Measurements from ENCODE around the gene ATP2A3.
"Not testable (repeated sequence)": the region's sequence is repeated elsewhere in the genome, so short reads cannot be mapped to it uniquely, and the experiment has no call there.

Gene ATP2A3

DNA sequence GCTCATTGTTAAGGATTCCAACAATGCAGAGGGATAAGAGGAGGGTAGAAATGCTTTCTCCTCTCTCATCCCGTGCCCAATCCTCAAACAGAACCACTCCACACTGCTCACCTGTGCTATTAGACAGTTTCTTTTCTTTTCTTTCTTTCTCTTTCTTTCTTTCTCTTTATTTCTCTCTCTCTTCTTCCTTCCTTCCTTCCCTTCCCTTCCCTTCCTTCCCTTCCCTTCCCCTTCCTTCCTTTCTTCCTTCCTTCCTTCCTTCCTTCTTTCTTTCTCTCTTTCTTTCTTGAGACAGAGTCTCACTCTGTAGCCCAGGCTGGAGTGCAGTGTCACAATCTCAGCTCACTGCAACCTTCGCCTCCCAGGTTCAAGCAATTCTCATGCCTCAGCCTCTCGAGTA lies 27.5 kb upstream of the ATP2A3 start:
- not testable (repeated sequence) for DNase-seq (ENCODE audit: low spot score)

DNA sequence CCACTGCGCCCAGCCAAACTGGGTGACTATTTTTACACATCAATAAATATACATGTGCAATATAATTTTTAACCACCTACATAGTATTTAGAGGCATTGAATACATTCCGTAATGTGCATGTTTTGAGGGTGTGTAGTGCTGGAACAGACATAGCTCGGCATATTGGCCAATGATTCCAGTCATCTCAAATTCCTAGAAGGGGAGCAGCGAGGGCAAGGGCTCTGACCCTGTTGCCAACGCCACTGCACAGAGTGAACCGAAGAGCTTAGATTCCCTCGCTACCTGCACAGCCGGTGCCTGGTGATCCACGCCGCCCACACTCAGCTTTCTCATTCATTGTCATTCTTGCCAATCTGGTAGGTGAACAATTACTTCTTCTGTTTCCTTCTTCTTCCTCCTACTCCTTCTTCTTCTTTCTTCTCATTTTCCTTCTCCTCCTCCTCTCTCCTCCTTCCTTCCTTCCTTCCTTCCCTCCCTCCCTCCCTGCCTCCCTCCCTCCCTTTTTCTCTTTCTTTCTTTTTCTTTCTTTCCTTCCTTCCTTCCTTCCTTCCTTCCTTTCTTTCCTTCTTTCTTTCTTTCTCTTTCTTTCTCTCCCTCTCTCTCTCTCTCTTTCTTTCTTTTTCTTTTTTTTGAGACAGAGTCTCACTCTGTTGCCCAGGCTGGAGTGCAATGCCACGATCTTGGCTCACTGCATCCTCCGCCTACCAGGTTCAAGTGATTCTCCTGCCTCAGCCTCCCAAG lies 26.3 kb upstream of the ATP2A3 start:
- DNase-seq (ENCODE audit: low spot score), result no peak

DNA sequence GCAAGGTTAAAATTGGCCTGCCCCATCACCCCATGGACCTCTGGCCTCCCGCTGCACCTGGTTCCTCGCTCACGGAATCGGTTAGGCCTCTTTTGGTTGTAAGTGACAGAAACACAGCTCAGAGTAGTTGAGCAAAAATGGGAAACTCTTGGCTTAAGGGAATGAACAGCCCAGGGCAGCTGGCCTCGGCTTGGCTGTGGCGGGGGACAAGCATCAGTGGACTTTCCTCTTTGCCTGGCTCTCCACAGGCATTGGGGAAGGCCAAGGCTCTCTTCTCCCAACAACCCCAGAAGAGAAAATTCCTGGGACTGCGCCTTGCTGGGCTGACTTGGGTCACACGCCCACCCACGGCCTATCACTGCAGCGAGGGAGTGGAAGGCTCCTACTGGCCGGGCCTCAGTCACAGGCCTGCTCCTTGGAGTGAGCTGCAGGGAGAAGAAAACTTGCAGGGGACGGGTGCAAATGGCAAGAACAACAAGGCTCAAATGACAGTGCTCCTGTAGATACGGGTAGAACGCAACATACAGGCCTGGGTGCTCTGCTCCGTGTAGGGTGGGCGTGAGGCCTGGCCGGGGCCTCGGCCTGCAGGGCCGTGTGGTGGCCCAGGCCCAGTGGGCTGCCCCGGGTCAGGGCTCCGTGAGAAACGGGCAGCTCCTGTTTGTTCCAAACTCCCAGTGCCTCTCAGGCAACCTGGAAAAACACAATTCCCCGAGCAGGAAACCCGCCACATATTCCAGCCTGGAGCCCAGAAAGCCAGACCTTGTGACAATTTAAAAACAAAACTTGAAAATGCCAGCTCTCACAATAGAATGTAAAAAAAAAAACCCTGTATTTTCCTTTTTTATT lies 25.0 kb upstream of the ATP2A3 start:
- no peak for DNase-seq (ENCODE audit: low spot score)

DNA sequence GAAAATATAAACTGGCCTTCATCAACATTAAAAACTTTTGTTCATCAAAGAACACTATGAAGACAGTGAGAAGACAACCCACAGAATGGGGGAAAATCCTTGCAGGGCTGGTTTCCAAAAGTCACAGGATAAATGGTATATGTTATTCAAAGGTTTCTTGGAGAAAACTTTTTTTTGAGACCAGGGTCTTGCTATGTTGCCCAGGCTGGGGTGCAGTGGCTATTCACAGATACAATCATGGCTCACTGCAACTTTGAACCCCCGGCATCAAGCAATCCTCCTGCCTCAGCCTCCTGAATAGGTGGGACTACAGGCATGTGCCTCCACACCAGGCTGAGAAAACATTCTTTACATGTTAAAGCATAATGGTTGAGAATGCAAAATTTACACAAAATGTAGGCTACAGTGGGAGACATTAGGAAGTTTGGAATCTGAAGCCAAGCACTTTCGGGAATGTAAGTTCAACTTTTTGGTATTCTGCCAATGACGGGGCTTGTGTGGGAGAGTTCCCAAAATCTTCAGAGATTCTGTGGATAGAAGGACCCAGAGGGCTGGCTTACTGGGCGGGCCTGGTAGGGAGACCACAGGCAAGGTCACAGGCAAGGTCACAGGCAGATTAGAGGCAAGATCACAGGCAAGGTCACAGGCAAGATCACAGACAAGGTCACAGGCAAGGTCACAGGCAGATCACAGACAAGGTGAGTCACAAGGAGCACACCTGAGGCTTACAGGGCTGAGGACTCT lies 24.2 kb upstream of the ATP2A3 start:
- DNase-seq (ENCODE audit: low spot score), result no peak

DNA sequence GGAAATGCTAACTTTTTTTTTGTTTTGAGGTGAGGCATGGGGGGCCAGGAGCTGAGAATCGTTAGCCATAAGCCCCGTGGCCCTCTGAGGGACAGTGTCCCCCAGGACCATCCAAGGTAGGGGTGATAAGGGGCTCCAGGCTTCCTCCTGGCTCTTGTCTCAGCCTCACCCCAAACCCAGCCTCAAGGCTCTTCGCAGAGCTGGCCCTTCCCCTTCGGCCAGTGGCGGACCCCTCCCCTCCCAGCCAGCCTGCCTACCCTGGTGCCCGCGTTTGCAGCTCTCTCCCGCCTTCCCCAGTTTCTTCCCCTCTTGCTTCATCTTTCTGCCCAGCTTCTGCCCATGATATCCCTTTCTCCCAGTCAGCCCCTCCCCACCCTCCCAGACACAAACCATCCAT lies 22.7 kb upstream of the ATP2A3 start:
- no peak for DNase-seq (ENCODE audit: low spot score)

DNA sequence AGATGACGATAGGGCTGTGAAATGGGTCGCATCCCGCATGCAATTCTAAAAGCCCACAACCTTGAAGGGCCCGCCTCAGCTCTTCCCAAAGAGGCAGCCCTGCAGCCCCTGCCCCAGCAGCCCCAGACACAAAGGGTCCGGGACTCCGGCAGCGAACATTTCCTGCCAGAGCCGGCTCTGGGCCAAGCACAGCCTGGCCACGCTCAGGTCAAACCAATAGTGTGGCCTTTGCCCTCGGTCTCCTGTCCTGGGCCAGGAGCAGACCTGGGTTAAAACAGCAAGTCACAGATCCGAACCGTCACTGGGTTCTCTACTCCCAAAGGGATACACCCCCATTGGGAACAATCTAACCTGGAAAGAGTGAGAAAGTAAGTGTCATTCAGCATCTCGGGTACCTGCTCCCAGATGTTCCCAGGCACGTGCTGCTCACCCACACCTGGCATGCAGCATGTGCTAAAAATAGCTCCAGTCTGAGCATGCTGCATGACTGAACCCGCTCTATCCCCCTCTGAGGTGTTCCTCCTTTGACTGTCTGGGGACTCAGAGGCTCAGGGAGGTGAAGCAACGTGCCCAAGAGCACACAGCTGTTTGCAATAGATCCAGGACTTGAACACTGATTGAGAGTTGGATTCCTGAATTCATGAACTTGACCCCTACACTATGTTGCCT lies 22.2 kb upstream of the ATP2A3 start:
- DNase-seq (ENCODE audit: low spot score), result no peak

DNA sequence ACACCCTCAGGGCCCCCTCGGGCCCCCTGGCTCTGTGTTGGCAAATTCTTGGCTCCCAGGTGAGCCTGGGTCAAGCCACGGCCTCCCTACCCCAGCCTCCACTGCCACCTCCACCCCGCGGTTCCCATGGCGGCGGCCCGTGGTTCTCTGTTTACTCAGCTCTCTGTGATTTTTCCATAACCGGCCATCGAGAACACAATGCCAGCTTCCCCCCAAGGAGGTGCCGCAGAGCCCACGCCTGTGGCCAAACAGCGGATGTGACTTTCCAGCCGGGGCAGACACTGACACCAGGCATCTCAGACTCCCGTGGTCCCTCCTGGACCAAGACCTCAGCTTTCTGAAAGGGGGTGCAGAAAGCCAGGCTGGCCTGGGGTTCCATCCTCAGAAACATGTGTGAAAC lies 21.6 kb upstream of the ATP2A3 start:
- DNase-seq (ENCODE audit: low spot score), result no peak

DNA sequence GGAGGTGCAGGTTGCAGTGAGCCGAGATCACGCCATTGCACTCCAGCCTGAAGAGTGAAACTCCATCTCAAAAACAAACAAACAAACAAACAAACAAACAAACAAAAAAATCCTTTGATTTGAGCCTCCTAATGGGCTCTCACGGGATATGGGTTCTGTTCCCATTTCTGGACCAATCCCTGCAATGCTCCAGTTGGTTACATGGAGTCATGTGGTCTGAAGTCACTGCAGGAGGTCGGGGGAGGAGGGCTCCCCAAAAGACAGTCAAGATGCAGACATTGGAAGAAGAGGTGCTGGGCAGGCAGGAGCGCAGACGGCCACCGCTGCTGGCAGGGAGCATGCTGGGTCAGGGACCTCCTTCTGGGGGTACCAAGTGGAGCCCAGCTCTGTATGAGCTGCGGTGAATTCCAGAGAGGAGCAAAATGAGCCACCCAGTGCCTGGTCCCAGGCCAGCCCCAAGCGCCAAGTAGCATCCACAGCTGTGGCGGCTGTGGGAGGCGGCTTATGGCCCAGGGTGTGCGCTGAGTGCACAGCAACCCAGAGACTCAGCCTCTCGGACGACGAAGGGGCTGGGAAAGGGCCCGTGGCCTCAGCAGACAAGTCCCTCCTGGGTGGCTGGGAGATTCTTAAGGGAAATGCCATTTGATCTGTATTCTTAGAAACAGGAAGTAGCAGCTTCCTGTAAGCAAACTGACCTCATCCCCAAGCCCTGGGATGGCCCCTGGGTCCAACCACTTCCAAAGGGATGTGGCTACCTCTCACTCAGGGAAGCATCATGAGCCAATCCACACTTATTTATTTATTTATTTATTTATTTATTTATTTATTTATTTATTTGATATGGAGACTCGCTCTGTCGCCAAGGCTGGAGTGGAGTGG lies 19.6 kb upstream of the ATP2A3 start:
- DNase-seq (ENCODE audit: low spot score), result no peak

DNA sequence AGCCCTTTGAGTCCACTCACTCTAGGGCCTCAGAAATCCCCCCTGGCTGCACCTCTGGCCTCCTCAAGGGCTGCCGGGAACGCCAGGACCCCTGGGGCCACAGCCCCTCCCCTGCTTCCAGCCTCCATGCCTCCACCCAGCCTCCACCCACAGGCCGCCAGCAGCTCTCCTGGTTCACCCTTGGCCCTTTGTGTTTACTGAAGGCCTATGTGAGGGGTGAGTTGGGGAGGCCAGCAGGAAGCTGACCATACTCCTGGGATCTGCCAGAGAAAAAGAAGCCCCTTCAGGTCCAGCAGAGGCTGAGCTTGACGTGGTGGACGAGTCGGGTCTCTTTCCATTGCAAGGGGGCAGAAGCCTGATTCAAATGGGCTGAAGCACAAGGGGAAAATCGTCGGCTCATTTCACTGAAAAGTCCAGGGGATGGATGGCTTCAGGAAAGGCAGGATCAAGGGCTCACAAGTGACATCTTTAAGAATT lies 18.3 kb upstream of the ATP2A3 start:
- no peak for DNase-seq (ENCODE audit: low spot score)

DNA sequence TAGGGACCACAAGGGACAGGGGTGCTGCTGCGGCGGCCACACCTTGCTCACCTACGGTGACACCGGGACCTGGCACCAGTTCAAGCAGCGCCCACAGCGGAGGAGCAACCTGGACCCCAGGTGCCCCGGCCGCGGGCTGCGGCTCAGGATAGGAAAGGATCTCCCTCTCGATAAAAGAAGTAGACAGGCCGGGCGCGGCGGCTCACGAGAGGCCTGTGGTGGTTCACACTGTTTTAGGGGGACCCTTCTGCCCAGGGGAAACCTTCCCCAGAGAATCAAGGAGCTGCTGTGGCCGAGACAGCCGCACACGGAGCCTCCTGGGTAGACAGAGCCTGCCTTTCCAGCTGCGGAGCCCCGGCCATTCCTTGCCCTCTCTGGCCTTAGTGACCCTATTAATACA lies 17.9 kb upstream of the ATP2A3 start:
- DNase-seq (ENCODE audit: low spot score), result no peak

DNA sequence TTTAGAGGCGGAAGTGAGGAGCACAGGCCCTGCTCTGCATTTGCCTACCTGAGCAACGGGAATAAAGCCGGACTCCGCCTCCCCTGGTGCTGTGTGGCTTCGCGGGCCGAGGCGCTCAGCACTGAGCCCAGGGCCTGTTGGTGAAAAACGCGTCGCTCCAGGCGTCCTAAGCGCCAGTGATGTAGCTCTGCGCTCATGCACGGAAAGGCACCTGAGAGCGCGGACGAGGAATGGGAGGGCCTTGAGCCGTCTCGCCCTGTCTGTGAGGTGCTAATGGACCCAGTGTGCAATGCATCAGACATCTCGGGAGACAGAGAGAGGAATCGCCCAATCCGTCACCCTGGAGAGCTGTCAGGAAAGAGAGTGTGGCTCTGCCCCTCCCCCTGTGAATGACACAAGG lies 17.2 kb upstream of the ATP2A3 start:
- DNase-seq (ENCODE audit: low spot score), result no peak

DNA sequence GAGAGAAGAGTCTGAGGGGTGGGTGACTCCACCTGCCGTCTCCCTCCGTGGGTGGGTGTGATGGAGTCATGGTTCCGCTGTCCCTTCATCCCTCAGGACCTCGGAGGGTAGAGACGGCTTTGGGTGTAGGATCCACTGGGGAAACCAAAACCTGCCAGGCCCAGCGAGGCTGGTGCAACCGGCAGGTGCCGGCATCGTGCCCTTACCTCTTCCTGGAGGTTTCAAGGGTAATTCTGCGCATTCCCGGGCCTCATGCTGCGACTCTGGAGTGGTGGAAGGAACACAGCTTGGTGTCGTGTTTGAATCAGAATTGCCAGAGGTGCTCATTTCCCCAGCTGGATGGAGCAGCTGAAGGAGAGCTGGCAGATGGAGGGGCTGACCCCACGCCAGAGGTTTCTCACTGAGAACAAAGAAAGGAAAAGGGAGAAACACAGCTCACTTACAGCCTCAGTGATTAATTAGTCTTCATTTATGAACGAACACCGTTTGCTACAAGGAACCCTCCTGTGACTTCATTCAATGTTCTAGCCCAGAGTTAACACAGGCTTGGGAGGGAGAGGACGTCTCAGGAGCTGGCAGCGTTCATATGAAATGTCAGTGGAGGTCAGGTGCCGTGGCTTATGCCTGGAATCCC lies 16.3 kb upstream of the ATP2A3 start:
- DNase-seq (ENCODE audit: low spot score), result no peak

DNA sequence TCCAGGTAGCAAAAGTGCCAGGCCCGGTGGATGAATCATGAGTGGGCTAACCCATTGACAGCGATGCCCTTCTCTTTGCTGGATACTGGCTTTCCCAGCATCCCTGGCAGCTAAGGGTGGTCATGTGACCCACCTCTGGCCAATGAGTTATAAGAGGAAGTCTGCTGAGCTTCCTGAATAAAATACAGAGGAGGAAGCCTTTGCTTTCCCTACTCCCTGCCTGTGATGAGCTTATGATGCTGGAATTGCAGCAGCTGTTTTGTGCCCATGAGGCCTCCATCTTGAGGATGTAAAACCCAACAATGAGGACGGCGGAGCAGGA lies 15.0 kb upstream of the ATP2A3 start:
- DNase-seq (ENCODE audit: low spot score), result no peak

DNA sequence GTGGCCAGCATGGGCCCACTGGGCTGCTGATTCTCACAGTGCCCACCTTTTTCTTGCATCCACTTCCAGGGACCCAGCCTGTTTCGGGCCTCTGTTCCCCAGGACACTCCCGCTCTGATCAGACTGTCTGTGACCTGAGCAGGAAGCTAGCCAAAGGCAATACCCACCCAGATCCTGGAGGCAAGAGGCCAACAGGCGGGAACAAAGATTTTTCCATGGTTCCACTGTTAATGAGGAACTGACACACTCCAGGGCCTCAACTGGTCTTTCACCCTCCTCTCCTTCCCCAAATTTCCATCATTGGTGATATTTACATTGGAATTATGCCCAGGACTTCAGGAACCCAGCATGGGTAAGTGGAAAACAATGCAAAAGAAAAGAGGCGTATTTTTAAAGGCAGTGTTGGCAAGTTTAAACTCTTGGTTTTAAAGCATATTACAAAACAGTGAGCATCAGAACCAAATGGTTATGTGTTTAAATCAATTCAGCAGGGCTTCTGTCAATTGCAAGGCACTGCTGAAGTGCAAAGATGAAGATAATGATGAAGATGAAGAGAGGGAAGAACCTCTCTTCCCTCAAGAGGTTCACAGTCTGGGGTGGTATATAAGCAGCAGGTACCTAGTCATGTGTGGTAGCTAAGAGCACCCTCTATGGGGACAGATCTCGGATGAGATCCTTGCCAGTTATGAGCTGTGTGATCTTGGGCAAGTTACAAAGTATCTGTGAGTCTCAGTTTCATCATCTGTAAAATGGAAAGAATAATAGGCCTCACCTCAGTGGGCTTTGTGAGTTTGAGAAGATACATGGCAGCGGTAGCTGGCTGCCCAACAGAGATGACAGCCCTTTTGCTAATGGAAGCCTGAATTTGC lies 14.4 kb upstream of the ATP2A3 start:
- no peak for DNase-seq (ENCODE audit: low spot score)

DNA sequence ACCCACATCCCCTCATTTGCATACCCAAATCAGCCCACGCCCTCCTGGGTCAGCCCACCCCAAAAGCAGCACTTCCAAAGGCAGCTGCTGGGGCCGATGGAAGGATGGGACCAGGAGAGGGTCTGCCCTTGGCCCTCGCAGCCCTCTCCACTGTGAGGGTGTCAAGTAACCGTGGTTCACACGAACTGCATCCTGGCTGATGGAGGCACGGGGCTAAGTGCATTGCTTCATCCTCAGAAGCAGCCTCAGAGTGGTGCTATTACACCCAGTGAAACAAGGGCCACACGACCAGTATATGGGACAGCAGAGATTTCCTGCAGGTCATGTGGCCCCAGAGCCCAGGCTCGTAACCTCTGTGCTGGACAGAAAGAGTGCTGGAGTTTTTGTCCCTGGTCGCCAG lies 13.2 kb upstream of the ATP2A3 start:
- no peak for DNase-seq (ENCODE audit: low spot score)

DNA sequence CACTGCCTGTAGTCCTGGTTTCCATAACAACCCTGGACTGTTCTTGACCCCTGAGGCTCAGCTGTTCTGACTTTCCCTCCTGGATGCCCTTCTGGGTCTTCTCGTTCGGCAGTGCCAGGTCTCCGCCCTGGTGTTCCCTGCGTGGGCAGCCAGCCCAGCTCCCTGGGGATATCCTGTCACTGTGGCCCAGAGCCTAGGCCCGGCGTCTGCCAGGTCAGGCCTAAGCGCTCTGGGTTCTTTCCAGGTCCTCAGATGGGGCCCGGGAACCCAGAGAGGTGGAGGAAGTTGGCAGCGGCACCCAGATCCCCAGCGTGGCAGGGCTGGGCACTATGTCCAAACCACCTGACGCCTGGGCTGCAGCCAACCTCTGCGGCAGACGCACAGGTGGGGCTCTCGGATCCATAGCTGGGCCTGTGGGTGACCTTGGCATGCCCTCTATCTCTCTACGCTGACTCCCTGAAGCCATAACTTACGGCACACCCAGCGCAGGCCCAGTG lies 12.5 kb upstream of the ATP2A3 start:
- no peak for DNase-seq (ENCODE audit: low spot score)

DNA sequence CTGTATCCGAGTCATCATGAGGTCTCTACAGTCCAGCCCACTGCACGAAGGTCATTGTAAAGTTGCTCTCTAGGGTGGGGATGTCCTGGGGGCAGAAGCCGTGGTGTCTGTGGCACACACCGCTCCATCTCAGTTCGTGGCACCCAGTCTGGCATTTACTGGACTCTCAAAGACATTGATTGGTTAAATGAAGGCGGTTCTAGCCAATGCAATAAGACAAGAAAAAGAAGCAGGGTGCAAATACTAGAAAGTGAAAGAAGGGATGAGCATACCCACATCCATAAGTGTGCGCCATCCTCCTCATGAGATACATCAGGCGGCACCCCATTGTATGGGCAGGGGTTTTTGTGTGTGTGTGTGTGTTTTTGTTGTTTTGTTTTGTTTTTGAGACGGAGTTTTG lies 10.7 kb upstream of the ATP2A3 start:
- no peak for DNase-seq (ENCODE audit: low spot score)

DNA sequence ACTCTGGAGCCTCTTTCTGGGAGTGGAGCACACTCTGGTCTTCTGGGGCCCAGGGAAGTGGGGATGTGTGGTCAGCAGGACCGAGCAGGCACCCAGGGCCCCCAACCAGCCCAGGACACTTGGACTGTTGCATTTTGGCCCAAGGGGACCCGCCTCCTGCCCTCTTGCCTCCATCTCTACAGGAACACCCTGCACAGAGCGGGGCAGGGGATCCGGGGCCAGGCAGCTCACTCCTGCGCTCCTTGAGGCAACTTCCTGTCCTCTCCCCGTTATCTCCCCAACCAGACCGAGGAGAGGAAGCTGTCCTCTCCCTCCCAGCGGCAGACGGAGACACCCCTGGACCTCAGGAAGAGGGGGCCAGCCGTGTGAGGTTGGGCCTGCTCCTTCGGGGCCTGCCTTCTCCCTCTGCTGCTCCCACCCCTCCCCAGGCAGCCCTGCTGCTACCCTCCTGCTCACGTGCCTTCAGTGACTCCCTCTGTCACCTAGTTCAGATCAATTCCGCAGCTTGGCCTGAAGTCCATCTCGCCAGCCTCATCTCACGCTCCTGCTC lies 10.0 kb upstream of the ATP2A3 start:
- DNase-seq (ENCODE audit: low spot score), result no peak

DNA sequence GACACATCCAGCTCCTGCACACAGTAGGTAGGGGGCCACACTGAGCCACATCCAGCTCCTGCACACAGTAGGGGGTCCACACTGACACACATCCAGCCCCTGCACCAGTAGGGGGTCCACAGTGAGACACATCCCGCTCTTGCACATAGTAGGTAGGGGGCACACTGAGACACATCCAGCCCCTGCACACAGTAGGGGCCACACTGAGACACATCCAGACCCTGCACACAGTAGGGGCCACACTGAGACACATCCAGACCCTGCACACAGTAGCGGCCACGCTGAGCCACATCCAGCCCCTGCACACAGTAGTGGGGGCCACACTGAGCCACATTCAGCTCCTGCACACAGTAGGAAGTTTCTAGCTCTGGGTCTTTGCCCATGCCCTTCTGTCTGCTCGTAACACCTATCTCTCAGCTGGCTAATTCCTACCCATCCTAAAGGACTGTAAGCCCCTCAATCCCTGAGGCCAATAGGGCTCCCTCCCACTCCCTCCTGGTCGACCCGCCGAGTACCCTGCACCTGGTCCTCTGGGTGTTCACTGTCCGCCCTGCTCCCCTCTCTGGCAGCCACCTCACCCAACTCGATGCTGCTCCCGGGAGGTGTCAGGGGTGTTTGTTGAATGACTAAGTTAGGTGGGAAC lies 9.4 kb upstream of the ATP2A3 start:
- DNase-seq (ENCODE audit: low spot score), result no peak

Data from AG20443 (cell line).